ENCODE data around the gene IL1A. TPM values are rescaled to one million over a fixed set of nuclear protein-coding genes. Genes with fewer than 3 reads are reported as not detected.
A peak's percentile ranks its signal among the peaks of the same experiment; 100 is the strongest.

Gene IL1A
- total and polyA plus RNA-seq, 9 of the 15 experiments (the other 6 are each of a cell fraction or from before 2014, with no cell fraction given): 0.03 to 0.27 (median 0.14) TPM; not detected in 2

DNA sequence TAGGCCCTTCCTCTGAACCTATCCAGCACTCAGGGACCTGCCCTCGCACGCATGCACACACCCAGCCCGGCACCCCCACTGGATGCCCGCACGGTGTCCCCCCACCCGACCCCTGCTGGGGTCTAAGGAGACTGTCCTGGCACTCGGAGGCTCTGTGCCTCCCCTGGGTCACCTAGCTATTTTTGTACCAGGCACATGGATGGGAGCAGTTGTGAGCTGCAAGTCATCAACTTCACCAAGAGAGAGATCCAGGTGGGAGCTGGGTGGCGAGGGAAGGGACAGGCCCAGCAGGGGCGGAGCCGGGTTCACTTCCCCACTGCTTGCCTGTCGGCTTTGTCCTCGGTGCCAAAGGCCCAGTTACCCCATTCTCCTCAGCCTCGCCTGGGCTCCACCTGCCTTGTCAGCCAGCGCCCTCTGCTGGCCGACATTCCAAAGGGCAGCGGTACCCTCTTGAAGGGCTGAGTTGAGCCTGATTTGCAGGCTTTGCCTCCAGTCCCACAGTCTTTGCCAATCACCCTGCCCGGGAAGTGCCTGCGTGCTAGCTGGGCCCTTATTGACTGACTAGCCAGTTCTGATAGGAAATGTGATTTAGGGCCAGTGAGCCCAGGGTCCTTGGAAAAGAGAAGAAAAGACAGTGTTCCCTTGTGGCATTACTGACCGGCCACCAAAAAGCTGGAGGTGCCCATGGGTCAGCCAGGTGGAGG, 57.7 kb downstream of the IL1A start (continued):
- no peak for TF ChIP-seq ZNF24 (IDR thresholded peaks at IDR 0.05)
- TF ChIP-seq ZNF644 (tag; IDR thresholded peaks at IDR 0.05; ENCODE audit: low read depth): no peak
- TF ChIP-seq SETDB1 (IDR thresholded peaks at IDR 0.05; ENCODE audit: low read length): no peak
- TF ChIP-seq NFIC (IDR thresholded peaks at IDR 0.05): peak; percentile 12; the same call in 1 of the 2 replicates
- peak; percentile 89 for TF ChIP-seq LCOR (CRISPR knock-in tag; IDR thresholded peaks at IDR 0.05)
- TF ChIP-seq ZNF224 (CRISPR knock-in tag; IDR thresholded peaks at IDR 0.05): no peak
- TF ChIP-seq RB1 (IDR thresholded peaks at IDR 0.05; ENCODE audit: low read depth): peak; percentile 72; the same call in 1 of the 2 replicates
- TF ChIP-seq, protein P1, sequence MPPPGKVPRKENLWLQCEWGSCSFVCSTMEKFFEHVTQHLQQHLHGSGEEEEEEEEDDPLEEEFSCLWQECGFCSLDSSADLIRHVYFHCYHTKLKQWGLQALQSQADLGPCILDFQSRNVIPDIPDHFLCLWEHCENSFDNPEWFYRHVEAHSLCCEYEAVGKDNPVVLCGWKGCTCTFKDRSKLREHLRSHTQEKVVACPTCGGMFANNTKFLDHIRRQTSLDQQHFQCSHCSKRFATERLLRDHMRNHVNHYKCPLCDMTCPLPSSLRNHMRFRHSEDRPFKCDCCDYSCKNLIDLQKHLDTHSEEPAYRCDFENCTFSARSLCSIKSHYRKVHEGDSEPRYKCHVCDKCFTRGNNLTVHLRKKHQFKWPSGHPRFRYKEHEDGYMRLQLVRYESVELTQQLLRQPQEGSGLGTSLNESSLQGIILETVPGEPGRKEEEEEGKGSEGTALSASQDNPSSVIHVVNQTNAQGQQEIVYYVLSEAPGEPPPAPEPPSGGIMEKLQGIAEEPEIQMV (tag; conservative IDR thresholded peaks at IDR 0.05; ENCODE audit: low read depth): no peak
- no peak for TF ChIP-seq ILF3 (IDR thresholded peaks at IDR 0.05; ENCODE audit: borderline replicate concordance)
- peak; percentile 46 for TF ChIP-seq SOX6 (IDR thresholded peaks at IDR 0.05)
- no peak for TF ChIP-seq SNRNP70 (optimal IDR thresholded peaks at IDR 0.05; ENCODE audit: low read depth, low read length)
- no peak for TF ChIP-seq BRF1 (IDR thresholded peaks at IDR 0.05; ENCODE audit: borderline replicate concordance, extremely low read depth, insufficient read length)
- TF ChIP-seq ZNF717 (CRISPR knock-in tag; IDR thresholded peaks at IDR 0.05): no peak
- peak in 2 of 3 experiments; percentile 42 to 69 for TF ChIP-seq YY1 (IDR thresholded peaks at IDR 0.05; ENCODE audit: borderline replicate concordance in 1 of 3, control insufficient read depth in 1 of 3, extremely low read depth in 1 of 3, insufficient read depth in 3 of 3, insufficient read length in 1 of 3, insufficient replicate concordance in 2 of 3, low read depth in 1 of 3, low read length in 2 of 3)
- no peak for TF ChIP-seq HMG20B (CRISPR knock-in tag; IDR thresholded peaks at IDR 0.05)
- TF ChIP-seq ZNF12 (CRISPR knock-in tag; IDR thresholded peaks at IDR 0.05): no peak
- no peak for TF ChIP-seq TARDBP (IDR thresholded peaks at IDR 0.05)
- no peak for TF ChIP-seq MCM3 (IDR thresholded peaks at IDR 0.05)
- TF ChIP-seq, protein P2, sequence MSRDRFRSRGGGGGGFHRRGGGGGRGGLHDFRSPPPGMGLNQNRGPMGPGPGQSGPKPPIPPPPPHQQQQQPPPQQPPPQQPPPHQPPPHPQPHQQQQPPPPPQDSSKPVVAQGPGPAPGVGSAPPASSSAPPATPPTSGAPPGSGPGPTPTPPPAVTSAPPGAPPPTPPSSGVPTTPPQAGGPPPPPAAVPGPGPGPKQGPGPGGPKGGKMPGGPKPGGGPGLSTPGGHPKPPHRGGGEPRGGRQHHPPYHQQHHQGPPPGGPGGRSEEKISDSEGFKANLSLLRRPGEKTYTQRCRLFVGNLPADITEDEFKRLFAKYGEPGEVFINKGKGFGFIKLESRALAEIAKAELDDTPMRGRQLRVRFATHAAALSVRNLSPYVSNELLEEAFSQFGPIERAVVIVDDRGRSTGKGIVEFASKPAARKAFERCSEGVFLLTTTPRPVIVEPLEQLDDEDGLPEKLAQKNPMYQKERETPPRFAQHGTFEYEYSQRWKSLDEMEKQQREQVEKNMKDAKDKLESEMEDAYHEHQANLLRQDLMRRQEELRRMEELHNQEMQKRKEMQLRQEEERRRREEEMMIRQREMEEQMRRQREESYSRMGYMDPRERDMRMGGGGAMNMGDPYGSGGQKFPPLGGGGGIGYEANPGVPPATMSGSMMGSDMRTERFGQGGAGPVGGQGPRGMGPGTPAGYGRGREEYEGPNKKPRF (IDR thresholded peaks at IDR 0.05; ENCODE audit: low read depth, low read length): no peak
- TF ChIP-seq, protein P3, sequence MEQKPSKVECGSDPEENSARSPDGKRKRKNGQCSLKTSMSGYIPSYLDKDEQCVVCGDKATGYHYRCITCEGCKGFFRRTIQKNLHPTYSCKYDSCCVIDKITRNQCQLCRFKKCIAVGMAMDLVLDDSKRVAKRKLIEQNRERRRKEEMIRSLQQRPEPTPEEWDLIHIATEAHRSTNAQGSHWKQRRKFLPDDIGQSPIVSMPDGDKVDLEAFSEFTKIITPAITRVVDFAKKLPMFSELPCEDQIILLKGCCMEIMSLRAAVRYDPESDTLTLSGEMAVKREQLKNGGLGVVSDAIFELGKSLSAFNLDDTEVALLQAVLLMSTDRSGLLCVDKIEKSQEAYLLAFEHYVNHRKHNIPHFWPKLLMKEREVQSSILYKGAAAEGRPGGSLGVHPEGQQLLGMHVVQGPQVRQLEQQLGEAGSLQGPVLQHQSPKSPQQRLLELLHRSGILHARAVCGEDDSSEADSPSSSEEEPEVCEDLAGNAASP (IDR thresholded peaks at IDR 0.05): no peak
- TF ChIP-seq, protein P4, sequence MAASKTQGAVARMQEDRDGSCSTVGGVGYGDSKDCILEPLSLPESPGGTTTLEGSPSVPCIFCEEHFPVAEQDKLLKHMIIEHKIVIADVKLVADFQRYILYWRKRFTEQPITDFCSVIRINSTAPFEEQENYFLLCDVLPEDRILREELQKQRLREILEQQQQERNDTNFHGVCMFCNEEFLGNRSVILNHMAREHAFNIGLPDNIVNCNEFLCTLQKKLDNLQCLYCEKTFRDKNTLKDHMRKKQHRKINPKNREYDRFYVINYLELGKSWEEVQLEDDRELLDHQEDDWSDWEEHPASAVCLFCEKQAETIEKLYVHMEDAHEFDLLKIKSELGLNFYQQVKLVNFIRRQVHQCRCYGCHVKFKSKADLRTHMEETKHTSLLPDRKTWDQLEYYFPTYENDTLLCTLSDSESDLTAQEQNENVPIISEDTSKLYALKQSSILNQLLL (CRISPR knock-in tag; IDR thresholded peaks at IDR 0.05; ENCODE audit: borderline replicate concordance): no peak
- TF ChIP-seq U2AF2 (optimal IDR thresholded peaks at IDR 0.05; ENCODE audit: low read depth, low read length): no peak
- TF ChIP-seq CEBPG (CRISPR knock-in tag; IDR thresholded peaks at IDR 0.05): no peak
- TF ChIP-seq CEBPG (tag; conservative IDR thresholded peaks at IDR 0.05 in 1 of 2, IDR thresholded peaks at IDR 0.05 in 1 of 2): no peak

Measured in K562 (cell line).